HG02678 (cell line): ENCODE results near the gene OARD1.

ENCODE experiments used
- ATAC-seq: cut with Tn5 transposase; IDR thresholded peaks from one replicate; pipeline ENCODE4 v1.9.1; 2021; ENCODE audit warnings: mild to moderate bottlenecking, moderate library complexity; ENCODE audit not compliant: unreplicated experiment

Gene OARD1

GRCh38 chr6:41050536-41050935 is 21.6 kb downstream of the OARD1 start:
- no peak for ATAC-seq

DNA sequence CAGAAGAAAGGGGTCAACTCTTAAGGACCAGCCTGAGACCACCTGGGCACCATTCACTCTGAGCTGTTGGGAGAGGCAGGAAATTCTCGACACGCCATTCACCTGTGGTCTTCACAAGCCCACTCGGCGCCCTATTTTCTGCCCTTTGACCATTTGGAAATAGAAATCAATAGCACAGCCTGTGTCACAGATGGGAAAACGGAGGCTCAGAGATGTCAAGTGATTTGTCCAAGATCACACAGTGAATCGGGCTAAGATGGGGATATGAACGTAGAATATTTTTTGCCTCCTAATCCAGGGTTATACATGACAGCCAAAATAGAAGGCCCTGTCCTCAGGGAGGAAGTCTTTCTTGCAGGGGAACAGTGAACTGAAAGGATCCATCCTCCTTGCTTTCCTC is 22.2 kb downstream of the OARD1 start:
- no peak for ATAC-seq

GRCh38 chr6:41049521-41049920 is 22.6 kb downstream of the OARD1 start:
- no peak for ATAC-seq

- no peak for ATAC-seq
These were observed 24.1 kb downstream of the OARD1 start for GRCh38 chr6:41047745-41048732.

- ATAC-seq = no peak
These were observed 24.9 kb downstream of the OARD1 start for GRCh38 chr6:41047306-41047705.

DNA sequence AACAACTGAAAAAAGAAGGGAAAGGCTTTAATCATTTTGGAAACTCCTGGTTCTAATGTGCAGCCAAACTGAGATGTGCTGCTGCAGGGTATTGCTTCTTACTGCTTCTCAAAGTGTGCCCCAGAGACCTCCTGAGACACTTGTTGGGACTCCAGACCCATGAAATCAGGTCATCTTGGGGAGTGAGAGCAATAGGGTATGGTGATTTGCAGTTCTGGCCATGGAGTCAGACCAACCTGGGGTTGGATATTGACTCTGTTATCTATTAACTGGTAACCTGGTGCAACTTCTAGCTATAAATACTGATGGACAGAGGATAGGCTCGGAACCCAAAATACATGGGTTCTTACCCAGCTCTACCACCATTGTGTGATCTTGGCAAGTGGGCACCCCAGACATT is 26.1 kb downstream of the OARD1 start:
- ATAC-seq = no peak

- ATAC-seq = no peak
These were observed 26.5 kb downstream of the OARD1 start for GRCh38 chr6:41045664-41046063.

DNA sequence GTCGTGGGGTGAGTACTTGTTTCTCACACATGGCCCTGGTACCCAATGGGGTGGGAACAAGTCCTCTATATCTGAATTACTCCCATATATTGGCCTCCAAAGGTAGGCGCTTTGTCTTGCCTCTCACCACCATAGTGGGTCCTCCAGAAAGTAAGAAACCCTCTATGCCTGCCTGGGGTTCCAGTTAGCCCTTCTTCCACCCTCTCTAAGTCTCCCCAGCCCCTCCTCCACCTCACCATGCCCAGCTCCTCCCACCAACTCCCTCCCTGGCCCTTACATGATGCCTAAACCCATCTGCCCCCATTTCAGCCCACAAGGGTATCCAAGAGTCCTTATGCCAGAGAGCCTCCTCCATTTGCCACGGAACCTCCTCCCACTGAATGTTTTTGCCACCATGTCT is 29.0 kb downstream of the OARD1 start:
- no peak for ATAC-seq

DNA sequence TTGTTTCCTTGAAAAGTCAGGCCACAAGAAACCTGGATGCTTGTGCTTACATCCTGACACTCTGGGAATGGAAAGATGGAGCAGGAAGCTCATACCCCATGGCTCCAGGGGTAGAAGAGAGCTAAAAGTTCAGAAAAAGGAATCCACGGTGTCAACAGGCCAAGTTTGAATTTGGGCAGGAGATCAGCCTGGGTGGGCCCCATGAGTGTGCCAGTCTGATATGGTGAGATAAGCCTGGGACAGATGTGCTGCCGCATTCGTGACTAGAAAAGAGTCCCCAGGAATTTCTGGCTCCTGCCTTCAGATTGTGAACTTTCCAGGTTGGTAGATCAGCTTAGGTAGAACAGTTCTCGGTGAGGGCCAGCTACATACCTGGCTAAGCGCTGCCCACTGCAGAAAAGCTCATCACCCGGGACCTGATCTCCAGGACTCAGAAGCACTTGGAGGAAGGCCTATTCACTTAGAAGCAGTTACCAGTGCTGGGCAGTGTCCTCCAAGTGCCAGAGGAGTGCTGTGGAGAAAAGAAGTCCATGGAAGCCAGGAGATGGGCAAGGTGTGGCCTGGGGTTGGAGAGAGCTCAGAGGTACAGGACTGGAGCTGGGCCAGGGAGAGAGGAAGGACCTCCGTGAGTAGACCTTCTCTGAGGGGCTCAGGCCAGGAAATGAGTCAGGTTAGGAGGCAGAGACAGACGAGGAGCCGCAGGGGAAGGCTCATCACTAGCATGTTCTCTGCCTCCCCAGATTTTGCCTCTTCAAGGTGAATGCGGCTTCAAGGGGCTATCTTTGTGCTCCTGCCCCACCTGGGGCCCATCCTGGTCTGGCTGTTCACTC is 29.7 kb downstream of the OARD1 start, which contains the start of gene TSPO2:
TSS of gene TSPO2 (plus strand) at position 242 of the 830 bp plus-strand sequence. CDS start at position 761, 519 bp downstream.
- ATAC-seq = no peak

GRCh38 chr6:41040940-41041536 is 31.1 kb downstream of the OARD1 start:
- ATAC-seq = no peak

DNA sequence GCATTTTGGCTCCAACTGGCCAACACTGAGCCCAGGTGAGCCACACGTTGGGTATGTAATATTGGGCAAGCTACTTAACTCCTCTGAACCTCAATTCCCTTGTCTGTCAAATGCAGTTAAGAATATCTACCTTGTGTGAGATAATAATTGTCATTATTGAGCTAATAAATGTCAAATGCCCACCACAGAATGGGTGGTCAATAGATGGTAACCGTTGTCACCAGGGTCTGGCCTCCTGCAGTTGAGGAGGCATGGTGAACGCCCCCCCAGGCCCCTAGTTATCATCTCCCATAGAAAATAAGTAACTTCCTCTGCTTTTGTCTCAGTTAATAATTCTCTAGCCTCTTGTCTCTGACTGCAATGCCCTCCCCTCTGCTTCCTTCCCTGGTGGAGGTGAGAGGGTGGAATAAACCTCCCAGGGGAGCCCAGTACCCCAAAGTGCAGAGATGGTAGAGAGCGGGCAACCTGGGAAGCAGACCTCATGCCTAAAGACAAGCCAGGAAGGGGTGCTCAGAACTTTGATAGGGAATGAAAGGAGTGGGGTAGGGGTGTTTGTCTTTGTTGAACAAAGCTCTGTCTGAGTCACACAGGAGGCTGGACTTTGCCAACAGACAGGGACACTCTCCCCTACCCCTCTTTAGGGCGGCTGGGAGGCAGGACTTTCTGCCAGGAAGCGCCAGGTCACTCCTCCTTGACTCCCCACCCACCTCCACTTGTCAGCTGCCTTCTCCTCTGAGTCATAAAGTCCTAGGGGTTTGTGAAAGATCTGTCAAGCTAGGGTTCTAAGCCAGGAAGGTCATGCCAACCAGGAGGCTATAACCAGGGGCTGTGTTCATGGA is 31.8 kb downstream of the OARD1 start:
- ATAC-seq = no peak

DNA sequence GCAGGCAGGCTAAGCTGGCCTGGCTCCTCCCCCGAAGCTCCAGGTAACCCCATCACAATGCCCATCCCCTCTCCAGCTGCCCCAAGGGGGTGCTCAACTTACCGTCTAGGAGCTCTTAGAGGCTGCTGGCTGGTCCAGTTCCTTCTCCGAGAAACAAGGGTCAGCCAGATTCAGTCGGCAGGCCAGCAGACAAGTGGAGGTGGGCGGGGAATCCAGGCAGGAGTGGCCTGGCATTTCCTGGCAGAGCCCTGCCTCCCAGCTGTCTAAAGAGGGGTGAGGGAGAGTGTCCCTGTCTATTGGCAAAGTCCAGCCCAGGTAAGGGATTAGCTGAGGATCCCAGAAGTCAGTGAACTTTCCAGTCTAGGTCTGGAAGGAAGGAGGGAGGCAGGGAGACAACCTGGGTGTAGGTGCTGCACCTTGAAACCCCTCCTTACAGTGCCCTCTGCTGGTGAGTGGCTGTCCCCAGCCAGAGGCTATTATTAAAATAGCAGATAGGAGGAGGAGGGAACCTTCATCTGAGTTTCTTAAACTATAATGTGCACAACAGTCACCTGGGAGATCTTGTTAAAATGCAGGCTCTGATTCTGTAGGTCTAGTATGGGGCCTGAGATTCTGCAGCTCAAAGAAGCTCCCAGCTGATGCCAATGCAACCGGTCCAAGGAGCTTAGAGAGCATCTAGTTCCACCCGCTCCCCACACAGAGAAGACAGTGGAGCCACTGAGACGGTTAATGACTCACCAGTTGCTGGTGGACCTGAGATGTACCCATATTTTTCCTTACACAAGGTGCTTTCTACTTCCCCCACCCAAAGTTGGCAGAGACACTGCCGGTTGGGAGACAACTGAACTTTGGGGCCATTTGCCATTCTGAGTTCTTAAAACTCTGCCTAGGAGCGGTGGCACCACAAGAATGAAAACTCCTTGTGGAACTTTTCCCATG is 32.8 kb downstream of the OARD1 start, which contains the start of gene UNC5CL:
TSS of gene UNC5CL (minus strand) at position 162 of the 939 bp plus-strand sequence. CDS start 4,147 bp downstream, outside the sequence.
- no peak for ATAC-seq

DNA sequence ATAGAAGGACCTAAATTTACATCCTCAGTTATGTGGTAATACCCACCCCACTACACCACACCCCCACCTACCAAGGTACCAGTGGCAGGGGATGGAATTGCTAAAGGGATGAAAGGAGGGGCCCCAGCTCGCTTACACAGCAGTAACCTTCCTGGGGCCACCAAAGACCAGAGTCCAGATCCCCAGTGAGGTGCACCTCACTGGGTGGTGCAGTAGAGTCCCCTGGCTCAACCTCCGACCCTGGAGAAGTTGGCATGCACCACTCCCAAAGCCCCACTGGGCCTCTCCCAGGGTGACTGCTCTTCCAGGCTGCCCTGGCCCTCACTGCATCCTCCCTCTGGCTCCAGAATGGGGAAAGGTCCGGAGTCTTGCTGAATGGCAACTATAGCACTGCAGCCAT is 34.0 kb downstream of the OARD1 start:
- no peak for ATAC-seq

DNA sequence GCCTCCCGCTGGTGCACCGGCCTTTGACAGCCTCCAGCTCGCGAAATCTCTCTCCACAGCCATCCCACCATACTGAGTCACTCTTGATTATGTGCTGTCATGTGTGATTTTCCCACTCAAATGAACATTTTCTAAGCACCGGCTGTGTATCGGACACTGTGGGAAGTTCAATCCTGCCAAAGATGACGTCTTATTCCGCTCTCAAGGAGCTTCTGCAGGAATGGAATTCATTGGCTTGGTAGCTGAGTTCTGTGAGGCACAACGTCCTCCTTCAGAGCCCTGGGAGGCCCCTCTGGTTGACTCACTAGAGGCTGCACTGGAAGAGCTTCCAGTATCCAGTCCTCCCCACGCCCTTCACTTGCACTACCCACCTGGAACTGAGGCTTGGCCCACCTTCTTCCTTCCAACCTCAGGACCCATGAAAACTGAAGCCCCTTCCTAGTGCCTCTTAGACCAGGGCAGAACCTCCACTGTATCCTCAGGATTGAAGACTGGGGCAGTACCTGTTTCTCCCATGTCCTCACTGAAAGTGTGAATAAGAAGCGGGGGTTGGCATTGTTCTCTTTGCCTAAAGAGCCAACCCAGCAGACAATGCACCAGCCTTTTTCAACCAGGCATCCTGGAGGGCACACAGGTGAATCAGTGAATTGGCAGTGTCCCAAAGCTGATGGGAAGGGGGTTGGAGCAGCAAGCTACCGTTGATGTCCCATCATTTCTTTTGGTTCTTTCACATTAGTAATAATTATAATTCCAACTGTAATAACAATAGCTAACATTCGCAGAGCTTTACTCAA is 34.9 kb downstream of the OARD1 start:
- no peak for ATAC-seq

- no peak for ATAC-seq
These were observed 35.6 kb downstream of the OARD1 start for GRCh38 chr6:41036601-41037000.

DNA sequence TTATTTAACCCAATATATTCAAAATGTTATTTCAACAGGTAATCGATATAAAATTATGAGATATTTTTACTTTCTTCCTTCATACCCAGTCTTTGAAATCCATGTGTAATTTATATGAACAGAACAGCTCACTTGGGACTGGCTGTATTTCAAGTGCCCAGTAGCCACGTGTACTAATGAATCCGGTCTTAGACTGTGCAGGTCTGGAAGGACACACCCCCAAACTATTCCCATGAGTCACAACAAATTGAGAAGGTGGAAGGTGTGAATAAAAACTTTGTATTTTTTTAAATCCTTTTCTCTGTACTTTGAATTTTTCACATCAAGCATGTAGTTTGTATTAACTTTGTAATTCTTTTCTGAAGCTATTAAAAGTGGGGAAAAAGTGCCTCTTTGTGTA is 36.0 kb downstream of the OARD1 start:
- ATAC-seq = no peak

DNA sequence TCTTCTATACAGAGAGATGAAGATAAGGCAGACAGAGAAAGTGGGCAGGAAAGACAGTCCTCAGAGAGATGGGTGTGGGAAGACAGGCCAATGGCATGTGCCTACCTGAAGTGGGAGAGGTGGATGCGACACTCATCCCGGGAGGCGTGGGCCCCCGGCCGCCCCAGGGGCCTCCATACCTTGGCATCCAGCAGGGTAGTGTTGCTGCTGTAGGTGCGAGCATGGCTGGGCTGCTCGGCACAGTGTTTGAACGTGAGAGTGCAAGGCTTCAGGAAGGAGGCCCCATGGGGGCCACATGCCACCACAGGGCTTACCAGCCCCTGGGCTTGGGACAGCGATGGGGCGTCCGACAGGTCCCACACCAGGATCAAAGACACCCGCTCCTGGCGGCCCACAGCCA is 38.4 kb downstream of the OARD1 start:
- ATAC-seq = no peak

DNA sequence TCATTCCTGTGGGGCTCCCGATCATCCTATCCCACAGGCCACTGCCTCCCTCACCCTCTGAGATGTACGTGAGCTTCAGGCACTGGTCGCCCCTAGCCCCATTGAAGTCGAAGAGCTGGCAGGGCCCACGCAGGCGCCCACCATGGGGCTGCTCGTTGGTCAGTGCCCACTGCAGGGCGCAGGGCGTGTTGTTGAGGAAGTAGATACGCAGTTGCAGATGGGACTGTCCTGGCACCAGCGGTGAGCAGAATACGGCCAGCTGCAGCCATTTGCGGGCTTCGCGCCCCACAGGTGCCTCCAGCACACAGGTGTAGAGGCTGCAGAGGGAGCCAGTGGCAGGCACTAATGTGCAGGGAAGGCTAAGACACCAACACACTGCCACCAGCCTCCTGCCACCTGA is 39.3 kb downstream of the OARD1 start:
- ATAC-seq = no peak
